IMR-90 (cell line): ENCODE results near the gene NFE2L1. TPM values are rescaled to one million over a fixed set of nuclear protein-coding genes. Genes with fewer than 3 reads are reported as not detected.

Source experiments
- ATAC-seq: fragments of 200-7000 bp; cut with Tn5 transposase; 2 replicates; pipeline ENCODE4 v1.9.1; 2020; ENCODE audit warnings: low read depth, mild to moderate bottlenecking, moderate library complexity
- BruUV-seq: library from RNA; stranded (reverse); fragments of 400-500 nt; replicated peaks from 2 replicates; lab custom pipeline; 2021; lab: Mats Ljungman, UMichigan
- CTCF ChIA-PET: fragments of 300-600 bp; formaldehyde crosslinking; extraction: SDS; loops from one replicate; lab custom pipeline; 2021; ENCODE audit warnings: antibody characterized with exemption; lab: Yijun Ruan, JAX
- POLR2A ChIA-PET: fragments of 300-600 bp; sonication (Branson Sonifier 250); formaldehyde crosslinking; loops from one replicate; lab custom pipeline; 2022; ENCODE audit warnings: antibody characterized with exemption; ENCODE audit not compliant: unreplicated experiment; lab: Charles Lee
- DNase-seq: peaks from one replicate; pipeline ENCODE4 v3.0.0; 2013
- H2AFZ ChIP-seq: replicated peaks from 2 replicates; pipeline ENCODE3; 2013; ENCODE audit warnings: low read length, mild to moderate bottlenecking; ENCODE audit not compliant: poor library complexity
- H2AK5ac ChIP-seq: 2 replicates; pipeline ENCODE4 v1.6.1; 2013; ENCODE audit warnings: low read depth, low read length, inconsistent platforms
- H2AK9ac ChIP-seq: replicated peaks from 2 replicates; pipeline ENCODE3; 2013; ENCODE audit warnings: mild to moderate bottlenecking, low read depth, low read length, moderate library complexity; ENCODE audit not compliant: poor library complexity
- H2BK120ac ChIP-seq: 2 replicates; pipeline ENCODE4 v1.6.1; 2013; ENCODE audit warnings: low read depth, low read length, inconsistent platforms
- H2BK15ac ChIP-seq: 3 replicates; pipeline ENCODE4 v1.6.1; 2013; ENCODE audit warnings: low read depth, low read length, inconsistent platforms
- H2BK20ac ChIP-seq: 2 replicates; pipeline ENCODE4 v1.6.1; 2013; ENCODE audit warnings: low read depth, mild to moderate bottlenecking, inconsistent platforms, low read length, moderate library complexity
- H2BK5ac ChIP-seq: 2 replicates; pipeline ENCODE4 v1.6.1; 2013; ENCODE audit warnings: mild to moderate bottlenecking, low read depth, low read length, inconsistent platforms; ENCODE audit not compliant: poor library complexity, severe bottlenecking
- H3K14ac ChIP-seq: replicated peaks from 2 replicates; pipeline ENCODE4 v1.6.1; 2013; ENCODE audit warnings: low read depth, low read length, inconsistent platforms
- H3K18ac ChIP-seq: 2 replicates; pipeline ENCODE4 v1.6.1; 2013; ENCODE audit warnings: low read depth, low read length, control low read depth
- H3K23ac ChIP-seq: 2 replicates; pipeline ENCODE4 v1.6.1; 2013; ENCODE audit warnings: low read depth, low read length, inconsistent platforms
- H3K27ac ChIP-seq: 2 replicates; pipeline ENCODE4 v1.5.1; 2013; ENCODE audit warnings: mild to moderate bottlenecking, control low read depth, low read length; ENCODE audit not compliant: insufficient read depth
- H3K27me3 ChIP-seq: 2 replicates; pipeline ENCODE4 v1.6.1; 2013; ENCODE audit warnings: low read length; ENCODE audit not compliant: control insufficient read depth, insufficient read depth
- H3K36me3 ChIP-seq: 2 replicates; pipeline ENCODE4 v1.6.1; 2013; ENCODE audit warnings: low read length, mixed read lengths; ENCODE audit not compliant: control insufficient read depth, insufficient read depth
- H3K4ac ChIP-seq: 2 replicates; pipeline ENCODE4 v1.6.1; 2013; ENCODE audit warnings: low read depth, low read length, inconsistent platforms
- H3K4me1 ChIP-seq: 2 replicates; pipeline ENCODE4 v1.6.1; 2013; ENCODE audit warnings: low read length, mixed read lengths; ENCODE audit not compliant: control insufficient read depth, insufficient read depth
- H3K4me2 ChIP-seq: 2 replicates; pipeline ENCODE4 v1.6.1; 2013; ENCODE audit warnings: low read depth, mild to moderate bottlenecking, control low read depth, low read length, moderate library complexity
- H3K4me3 ChIP-seq: 2 replicates; pipeline ENCODE4 v1.5.1; 2013; ENCODE audit warnings: low read depth, mild to moderate bottlenecking, control low read depth, low read length, moderate library complexity; ENCODE audit not compliant: insufficient read depth
- H3K56ac ChIP-seq: 2 replicates; pipeline ENCODE4 v1.6.1; 2013; ENCODE audit warnings: low read length, inconsistent platforms; ENCODE audit not compliant: insufficient read depth; ENCODE audit errors: extremely low read depth
- H3K79me1 ChIP-seq, 2 experiments: 2 replicates each; pipeline ENCODE4 v1.6.1; 2013; ENCODE audit warnings: low read length in 2 of 2, inconsistent platforms in 1 of 2, low read depth in 1 of 2
- H3K9ac ChIP-seq: 2 replicates; pipeline ENCODE4 v1.6.1; 2013; ENCODE audit warnings: low read depth, low read length, control low read depth
- H3K9me1 ChIP-seq: 2 replicates; pipeline ENCODE4 v1.6.1; 2013; ENCODE audit warnings: low read length, inconsistent platforms; ENCODE audit not compliant: insufficient read depth
- H3K9me3 ChIP-seq: 2 replicates; pipeline ENCODE4 v1.6.1; 2013; ENCODE audit warnings: low read length; ENCODE audit not compliant: control insufficient read depth, insufficient read depth
- H4K20me1 ChIP-seq: 2 replicates; pipeline ENCODE4 v1.6.1; 2013; ENCODE audit warnings: low read length, inconsistent platforms; ENCODE audit not compliant: insufficient read depth
- H4K5ac ChIP-seq: 2 replicates; pipeline ENCODE4 v1.6.1; 2013; ENCODE audit warnings: mild to moderate bottlenecking, low read depth, low read length, control low read depth
- H4K8ac ChIP-seq, 2 experiments: 2 replicates each; pipeline ENCODE4 v1.6.1; 2013; ENCODE audit warnings: low read depth in 2 of 2, low read length in 2 of 2, control low read depth in 1 of 2, inconsistent platforms in 1 of 2
- H4K91ac ChIP-seq: 2 replicates; pipeline ENCODE4 v1.6.1; 2013; ENCODE audit warnings: low read depth, low read length, inconsistent platforms; ENCODE audit not compliant: insufficient read depth
- BHLHE40 ChIP-seq: fragments of 150-350 bp; IDR thresholded peaks from 2 replicates; pipeline ENCODE4 v1.6.1; 2016; ENCODE audit warnings: mild to moderate bottlenecking, low read depth, low read length
- CEBPB ChIP-seq: IDR thresholded peaks from 2 replicates; pipeline ENCODE4 v1.6.1; 2012; ENCODE audit warnings: low read depth, low read length, improper control_type of control experiment
- CHD1 ChIP-seq: IDR thresholded peaks from 2 replicates; pipeline ENCODE4 v1.6.1; 2012; ENCODE audit warnings: low read depth, low read length, improper control_type of control experiment
- CTCF ChIP-seq: conservative IDR thresholded peaks from 2 replicates; pipeline ENCODE4 v1.5.1; 2012; ENCODE audit warnings: mild to moderate bottlenecking, low read depth, low read length, improper control_type of control experiment
- ELK1 ChIP-seq: fragments of 150-350 bp; IDR thresholded peaks from 2 replicates; pipeline ENCODE4 v1.6.1; 2016; ENCODE audit warnings: low read depth, mild to moderate bottlenecking, low read length, moderate library complexity, borderline replicate concordance
- FOS ChIP-seq: fragments of 150-350 bp; IDR thresholded peaks from 2 replicates; pipeline ENCODE4 v1.6.1; 2016; ENCODE audit warnings: low read depth, low read length
- MAFK ChIP-seq: IDR thresholded peaks from 2 replicates; pipeline ENCODE4 v1.6.1; 2012; ENCODE audit warnings: low read depth, low read length, improper control_type of control experiment
- MAZ ChIP-seq: IDR thresholded peaks from 2 replicates; pipeline ENCODE4 v1.6.1; 2012; ENCODE audit warnings: low read depth, mild to moderate bottlenecking, low read length, improper control_type of control experiment, moderate library complexity, borderline replicate concordance
- MXI1 ChIP-seq: IDR thresholded peaks from 2 replicates; pipeline ENCODE4 v1.6.1; 2012; ENCODE audit warnings: low read depth, mild to moderate bottlenecking, low read length, moderate library complexity, borderline replicate concordance
- NFE2L2 ChIP-seq: fragments of 150-350 bp; IDR thresholded peaks from 2 replicates; pipeline ENCODE4 v1.6.1; 2016; ENCODE audit warnings: low read depth, mild to moderate bottlenecking, low read length
- POLR2A ChIP-seq: IDR thresholded peaks from 2 replicates; pipeline ENCODE4 v1.6.1; 2012; ENCODE audit warnings: mild to moderate bottlenecking, low read depth, low read length
- RAD21 ChIP-seq: IDR thresholded peaks from 2 replicates; pipeline ENCODE4 v1.6.1; 2012; ENCODE audit warnings: low read length, improper control_type of control experiment
- RCOR1 ChIP-seq: IDR thresholded peaks from 2 replicates; pipeline ENCODE4 v1.6.1; 2012; ENCODE audit warnings: mild to moderate bottlenecking, low read length, improper control_type of control experiment; ENCODE audit not compliant: insufficient replicate concordance
- RFX5 ChIP-seq: IDR thresholded peaks from 2 replicates; pipeline ENCODE4 v1.8.0; 2012; ENCODE audit warnings: low read depth, mild to moderate bottlenecking, low read length, moderate library complexity
- SMC3 ChIP-seq: fragments of 150-350 bp; IDR thresholded peaks from 2 replicates; pipeline ENCODE4 v1.6.1; 2016; ENCODE audit warnings: low read depth, mild to moderate bottlenecking, antibody characterized with exemption, low read length, moderate library complexity
- USF2 ChIP-seq: fragments of 150-350 bp; IDR thresholded peaks from 2 replicates; pipeline ENCODE4 v1.6.1; 2017; ENCODE audit warnings: mild to moderate bottlenecking, antibody characterized with exemption, low read length, low read depth
- WGBS, 2 experiments: methylation state at CpG; one replicate each; pipeline versions ENCODE4 v1.1.5 to v1.1.7; 2013; ENCODE audit warnings: missing lambda C conversion rate in 2 of 2; ENCODE audit not compliant: insufficient read length in 1 of 2; ENCODE audit errors: extremely low coverage in 2 of 2; 5-methylcytosine and 5-hydroxymethylcytosine counted together
- dilution Hi-C: fragments of 300-500 bp; cut with HindIII; formaldehyde crosslinking; loops from one replicate; pipeline ENCODE4 v1.14.3; 2018; ENCODE audit warnings: low sequenced_read_pairs; ENCODE audit not compliant: unreplicated experiment
- in situ Hi-C: fragments of 300-500 bp; cut with MboI; formaldehyde crosslinking; loops from 3 replicates; pipeline ENCODE4 v1.14.3; 2019; ENCODE audit warnings: low sequenced_read_pairs, inconsistent platforms, mixed read lengths
- intact Hi-C: fragments of 100-400 bp; cut with micrococcal nuclease; formaldehyde crosslinking; loops from 2 replicates; pipeline ENCODE4 v1.10.0; 2022
- polyA plus RNA-seq, 3 experiments: library from polyadenylated mRNA; depleted of rRNA; stranded (reverse); fragments of >200 nt; gene quantifications; 2 replicates each; pipeline ENCODE4 v1.2.3, GENCODE V29; 2012; ENCODE audit warnings: low replicate concordance in 1 of 3
- total RNA-seq: library from RNA; depleted of rRNA; stranded (reverse); fragments of >200 nt; gene quantifications from 2 replicates; pipeline ENCODE4 v1.2.3, GENCODE V29; 2012

Gene NFE2L1
- total and polyA plus RNA-seq, 2 of the 4 experiments (the other 2 are of a cell fraction) = 42.8 to 122 TPM

GRCh38 chr17:48046296-48046695, 1.9 kb upstream of the NFE2L1 start:
- peaks cover 11 to 50% of the 10 kb centered on the region in 2 experiments for H3K79me1 ChIP-seq
- no peak overlapping the region for H3K4me2 ChIP-seq
- peaks cover 11% of the 10 kb centered on the region for H4K20me1 ChIP-seq
- H3K4ac ChIP-seq = no peak overlapping the region
- POLR2A ChIA-PET = no interaction called here
- intact Hi-C loops (loop anchor here (5.0 kb wide), 1 partner anchor 446 kb away; no protein-coding TSS in a partner anchor), dilution Hi-C loops (no loop called here), in situ Hi-C loops (no loop called here)
- no peak overlapping the region for H2BK5ac ChIP-seq
- H3K18ac ChIP-seq = no peak overlapping the region
- no peak overlapping the region for H4K5ac ChIP-seq
- no peak overlapping the region for H3K27ac ChIP-seq
- no peak overlapping the region for H3K9ac ChIP-seq
- no peak overlapping the region for H2BK120ac ChIP-seq
- H4K8ac ChIP-seq = no peak overlapping the region
- DNase-seq (no peak), ATAC-seq (no peak)
- H3K36me3 ChIP-seq = peaks cover 7% of the 10 kb centered on the region; the same call in 1 of the 2 replicates
- no peak overlapping the region for H3K23ac ChIP-seq
- H3K27me3 ChIP-seq = no peaks in the 10 kb centered on the region
- H3K9me3 ChIP-seq = no peaks in the 10 kb centered on the region
- no peak overlapping the region for H4K91ac ChIP-seq
- H2AK9ac ChIP-seq = no peak overlapping the region
- no peak overlapping the region for H2AK5ac ChIP-seq
- H2AFZ ChIP-seq = no peak overlapping the region
- H2BK15ac ChIP-seq = no peak overlapping the region
- peaks cover 9% of the 10 kb centered on the region for H3K4me1 ChIP-seq
- H3K14ac ChIP-seq = no peak overlapping the region
- no TSS peak for BruUV-seq
- H3K4me3 ChIP-seq = no peak overlapping the region
- no CpG with 5 or more reads among the region's 7 CpGs for WGBS, 2 experiments
- TF ChIP-seq USF2 (no peak), CEBPB (no peak), NFE2L2 (no peak), CHD1 (no peak), BHLHE40 (no peak), CTCF (no peak), ELK1 (no peak), SMC3 (no peak), MAZ (no peak), FOS (no peak), RFX5 (no peak), POLR2A (no peak), MXI1 (no peak), MAFK (no peak), RCOR1 (no peak), RAD21 (no peak)
- CTCF ChIA-PET = interaction anchor here (1.8 kb wide), 1 partner anchor 20 kb away, joined by 11 read pairs; no protein-coding TSS in a partner anchor
- H3K56ac ChIP-seq = no peak overlapping the region
- no peak overlapping the region for H2BK20ac ChIP-seq
- peaks cover 10% of the 10 kb centered on the region for H3K9me1 ChIP-seq
